Stimulated activated CD4-positive, alpha-beta T cell treated with anti-CD3 and anti-CD28 coated beads, Interleukin-4, amount 100 ng/mL, for 24 hours (primary cell): ENCODE results near the gene SORCS1.

ENCODE experiments used
- DNase-seq: peaks from one replicate; pipeline ENCODE4 v3.0.0-alpha.2; 2020

Gene SORCS1

DNA sequence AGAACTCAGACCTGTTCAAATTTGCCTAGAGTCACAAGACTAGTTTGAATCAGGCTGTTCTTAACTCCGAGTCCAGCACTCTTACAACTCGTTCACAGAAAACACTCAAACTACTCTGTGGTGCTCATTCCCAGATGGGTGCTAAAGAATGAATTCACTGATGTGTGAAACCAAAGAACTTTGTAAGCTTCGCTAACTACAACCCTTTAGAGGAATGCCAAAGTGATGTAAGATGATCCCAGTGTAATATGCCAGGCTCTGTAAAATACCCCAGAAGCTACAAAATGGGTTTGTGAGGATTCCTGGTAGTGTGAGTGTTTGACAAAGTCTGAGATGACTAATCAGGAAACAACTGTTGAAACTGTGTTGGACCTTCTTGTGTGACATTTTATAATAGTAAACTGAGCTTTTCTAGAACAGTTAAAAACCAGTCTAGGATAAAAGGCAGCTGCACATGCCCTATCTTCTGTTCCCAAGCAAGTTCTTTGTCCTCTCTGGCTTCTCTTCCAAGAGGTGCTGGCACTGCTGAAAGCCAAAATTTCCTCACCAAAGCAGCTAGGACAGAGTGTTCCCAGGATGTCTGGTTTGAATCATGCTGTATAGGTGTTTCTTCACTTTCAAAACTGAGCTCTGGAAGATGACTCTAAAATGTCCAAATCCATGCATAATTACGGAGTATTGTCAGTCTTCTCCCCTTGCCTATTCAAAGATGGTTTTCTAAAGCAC is 527.6 kb downstream of the SORCS1 start:
- no peak for DNase-seq

DNA sequence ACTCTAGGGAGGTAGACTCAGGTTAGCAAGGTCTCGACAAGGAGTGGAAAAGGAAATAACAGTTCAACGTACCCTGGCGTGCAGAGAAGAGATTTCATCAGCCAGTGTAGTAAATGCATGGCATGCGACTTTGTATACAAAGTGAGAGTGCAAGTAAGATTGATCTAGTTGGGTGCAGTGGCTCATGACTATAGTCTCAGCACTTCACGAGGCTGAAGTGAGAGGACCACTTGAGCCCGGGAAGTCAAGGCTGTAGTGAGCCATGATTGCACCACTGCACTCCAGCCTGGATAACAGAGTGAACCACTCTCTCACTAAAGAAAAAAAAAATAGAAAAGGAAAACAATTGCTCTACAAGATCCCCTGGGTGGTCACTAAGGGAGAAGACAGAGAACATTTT is 528.6 kb downstream of the SORCS1 start:
- no peak for DNase-seq

DNA sequence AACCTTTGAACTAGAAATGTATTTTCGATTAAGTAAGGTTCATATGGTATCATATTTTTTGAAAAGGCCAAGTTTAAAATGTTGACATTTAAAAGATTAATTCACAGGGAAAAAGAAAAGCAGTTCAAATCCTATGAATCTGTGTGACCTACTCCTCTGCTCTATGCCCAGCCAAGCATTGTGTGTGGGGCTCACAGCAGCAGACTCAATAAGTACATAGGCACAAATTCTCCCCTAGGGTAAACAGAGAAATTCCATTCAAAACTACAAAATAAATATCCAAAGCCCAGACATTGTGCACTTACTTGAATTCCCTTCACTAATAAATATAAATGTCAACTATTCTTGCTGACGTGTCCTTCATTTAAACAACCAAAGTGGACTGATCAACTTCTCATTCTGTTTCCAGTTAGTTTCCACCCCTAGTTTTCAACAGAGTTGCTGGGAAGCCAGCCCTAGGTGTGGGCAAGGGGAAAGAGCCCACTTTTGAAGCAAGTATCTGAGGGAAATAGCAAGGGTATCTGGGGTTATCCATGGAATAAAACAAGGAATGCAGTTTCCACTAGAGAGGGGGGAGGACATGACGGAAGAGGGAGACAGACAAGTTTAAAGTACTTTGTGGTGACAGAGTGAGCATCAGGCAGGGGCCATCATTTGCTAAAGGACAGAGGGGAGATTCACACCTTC is 533.3 kb downstream of the SORCS1 start:
- DNase-seq, result no peak

DNA sequence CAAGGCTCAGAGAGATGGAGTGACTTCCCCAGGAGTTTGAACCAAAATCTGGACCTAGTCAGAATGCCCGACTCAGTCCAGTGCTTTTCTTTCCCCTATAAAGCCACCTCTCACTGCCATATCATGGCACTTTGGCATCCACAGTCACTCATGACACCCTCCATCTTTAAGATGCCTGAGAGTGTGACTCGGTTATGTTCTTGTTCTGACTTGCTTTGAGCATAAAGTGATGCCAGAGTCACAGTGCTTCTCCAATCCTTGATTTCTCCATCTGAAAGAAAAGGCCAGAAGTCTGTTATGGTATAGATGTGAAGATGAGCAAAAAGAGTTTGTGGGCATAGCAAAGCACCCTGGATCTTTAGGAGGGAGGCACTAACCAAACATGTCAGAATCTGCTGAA is 538.1 kb downstream of the SORCS1 start:
- no peak for DNase-seq

DNA sequence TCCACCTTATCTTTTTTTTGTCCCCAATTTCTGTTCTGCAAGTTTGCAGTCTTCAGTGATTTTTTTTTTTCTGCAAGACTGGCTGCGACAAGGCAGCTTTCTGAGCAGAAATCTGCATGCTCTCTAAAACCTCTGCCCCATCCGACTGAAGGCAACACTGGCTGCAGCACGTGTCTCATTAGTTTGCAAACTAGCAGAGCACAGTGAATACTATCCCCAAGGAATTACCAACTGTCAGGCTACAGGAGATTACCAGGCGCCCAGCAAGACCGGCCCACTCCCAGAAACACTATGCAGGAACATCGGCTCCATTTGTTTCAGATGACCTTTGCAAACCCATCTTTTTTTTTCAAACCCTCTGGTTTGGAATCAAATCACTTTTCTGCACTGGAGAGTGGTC is 538.8 kb downstream of the SORCS1 start:
- DNase-seq, result no peak

DNA sequence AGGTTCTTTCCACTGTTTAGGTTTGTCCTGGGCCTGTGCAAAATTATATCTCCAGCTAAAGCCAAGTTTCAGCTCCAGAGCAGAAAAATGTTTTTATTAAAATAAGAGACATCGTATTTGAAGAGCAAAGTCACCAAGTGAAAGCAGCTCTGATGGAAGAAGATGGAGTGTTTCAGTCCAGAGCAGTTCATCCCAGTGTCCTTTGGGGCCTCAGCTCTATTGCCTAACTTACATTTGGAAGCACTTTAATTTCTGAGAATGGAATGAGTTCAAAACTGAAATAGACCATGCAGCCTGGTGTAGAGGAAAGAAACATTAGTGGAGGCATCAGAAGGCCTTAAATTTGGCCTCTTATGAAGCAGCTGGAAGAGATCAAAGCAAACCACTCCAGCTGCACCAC is 545.2 kb downstream of the SORCS1 start:
- no peak for DNase-seq

DNA sequence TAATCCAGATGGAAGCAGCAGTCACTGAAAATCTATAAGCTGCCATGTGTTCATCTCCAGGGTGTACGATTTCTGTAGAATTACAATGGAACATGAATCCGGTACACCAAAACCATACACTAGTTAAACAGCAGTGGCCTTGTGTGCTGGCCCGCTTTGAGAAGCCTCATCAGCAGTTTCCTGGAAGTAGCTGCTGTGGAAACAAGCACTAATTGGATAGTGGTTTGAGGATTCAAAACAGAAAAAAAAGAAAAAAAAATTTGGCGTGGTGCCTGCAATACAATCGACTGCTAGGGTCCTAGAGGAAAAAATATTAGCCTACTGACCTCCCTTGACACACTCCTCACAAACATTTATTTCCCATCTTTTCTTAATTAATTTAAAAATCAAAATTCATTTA is 545.9 kb downstream of the SORCS1 start:
- no peak for DNase-seq

DNA sequence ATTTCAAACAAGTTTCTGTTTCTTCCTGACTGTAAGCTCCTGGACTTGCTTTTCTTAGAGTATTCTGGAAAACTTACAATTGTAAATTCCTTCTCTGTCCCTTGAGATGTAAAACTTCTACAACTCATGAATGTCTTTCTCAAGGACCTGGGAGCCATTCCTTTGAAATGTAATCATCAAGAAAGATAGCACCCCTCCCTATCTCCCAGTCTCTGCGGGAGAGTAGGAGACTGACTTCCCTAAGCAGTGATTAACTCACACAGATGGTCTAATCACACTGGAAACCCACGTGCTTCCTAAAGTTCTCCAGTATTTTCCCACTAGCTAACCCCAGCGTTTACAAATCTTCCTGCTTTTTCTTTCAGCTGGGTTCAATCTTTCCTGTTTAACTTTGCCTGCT is 549.4 kb downstream of the SORCS1 start:
- DNase-seq, result no peak

DNA sequence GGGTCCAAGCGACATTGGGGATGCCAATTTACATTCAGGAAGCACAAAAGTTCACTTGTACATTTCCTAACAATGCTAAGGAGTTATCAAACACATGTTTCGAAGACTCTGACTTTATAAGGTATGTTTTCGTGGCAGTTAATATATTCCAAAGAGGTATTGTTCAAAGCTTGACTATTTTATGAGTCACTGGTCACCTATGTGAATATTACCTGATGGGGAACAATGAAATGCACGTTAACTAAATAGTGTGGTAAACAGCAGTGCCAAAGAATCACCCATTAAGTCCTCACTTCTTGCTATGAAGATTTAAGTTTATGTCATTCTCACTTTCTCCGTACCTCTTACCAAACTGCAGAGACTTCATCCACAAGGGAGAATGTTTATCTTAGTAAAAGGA is 550.2 kb downstream of the SORCS1 start:
- DNase-seq, result no peak

DNA sequence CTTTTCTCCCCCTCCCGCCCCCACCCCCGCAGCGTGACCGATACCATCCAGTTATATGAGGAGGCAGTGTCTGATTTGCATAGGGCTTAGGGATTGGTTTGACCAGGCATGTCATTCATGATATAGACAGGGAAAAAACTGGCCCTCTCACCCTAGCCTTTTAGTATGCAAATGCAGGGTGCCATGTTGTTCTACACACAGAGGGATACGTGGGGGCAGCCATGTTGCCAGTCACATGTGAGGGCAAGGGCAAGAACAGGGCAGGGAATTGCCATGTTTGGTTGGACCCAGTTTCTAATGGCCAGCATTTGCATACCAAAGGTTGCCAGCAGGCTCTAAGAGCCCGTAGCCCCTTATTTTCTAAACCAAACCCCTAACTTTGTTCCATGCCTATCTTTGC is 552.1 kb downstream of the SORCS1 start:
- no peak for DNase-seq

DNA sequence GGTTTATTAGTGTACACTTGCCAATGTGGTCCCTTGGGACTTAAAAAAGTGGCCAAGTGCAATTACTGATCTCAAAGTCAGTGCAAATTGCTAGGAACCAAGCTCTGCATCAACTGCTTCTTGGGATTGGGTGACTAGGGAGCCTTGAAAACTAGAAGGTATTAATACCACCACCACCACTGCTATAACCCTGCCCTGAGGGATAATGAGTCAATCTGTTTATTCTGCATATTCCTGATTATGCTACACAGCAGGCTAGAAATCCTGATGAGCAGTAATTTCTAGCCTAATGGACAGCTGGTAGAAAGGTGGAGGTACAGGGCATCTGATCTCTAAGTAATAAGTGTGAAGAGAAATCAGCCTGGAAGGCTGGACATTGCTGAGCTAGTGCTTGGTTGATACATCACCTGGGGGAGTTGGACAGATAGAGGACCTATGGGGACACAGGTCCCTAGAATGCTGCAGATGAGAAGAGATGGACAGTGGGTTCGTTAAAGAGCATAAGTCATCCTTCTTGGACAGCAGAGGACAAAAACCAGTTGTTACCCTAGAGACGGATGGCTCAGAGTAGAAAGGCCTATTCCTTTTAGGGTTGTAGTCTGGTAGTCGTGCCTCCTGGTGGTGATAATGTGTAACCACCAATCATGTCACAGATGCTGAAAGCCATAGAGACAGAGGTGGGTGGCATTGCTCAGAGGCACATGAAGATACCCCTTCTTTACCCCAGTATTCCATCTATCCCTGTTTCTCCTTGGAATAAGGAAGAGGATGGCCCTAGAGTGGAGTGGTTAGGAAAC is 554.8 kb downstream of the SORCS1 start:
- no peak for DNase-seq

DNA sequence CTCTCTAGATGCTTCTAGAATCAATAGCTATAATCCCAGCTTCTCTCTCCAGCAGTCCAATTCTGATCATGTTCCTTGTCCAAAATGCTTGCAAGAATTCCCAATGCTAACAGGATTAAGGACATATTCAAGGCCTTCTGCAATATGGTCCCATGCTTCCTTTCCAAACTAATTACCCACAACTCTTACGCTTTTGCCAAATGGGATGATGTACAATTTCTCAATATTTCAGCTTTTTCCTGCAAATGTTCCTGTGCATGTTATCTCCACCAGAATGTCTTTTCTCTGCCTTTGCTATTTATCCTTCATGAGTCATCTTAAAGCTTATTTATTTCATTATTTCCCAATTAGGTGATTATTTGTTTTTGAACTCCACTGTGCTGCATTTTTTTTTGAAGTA is 556.4 kb downstream of the SORCS1 start:
- no peak for DNase-seq

DNA sequence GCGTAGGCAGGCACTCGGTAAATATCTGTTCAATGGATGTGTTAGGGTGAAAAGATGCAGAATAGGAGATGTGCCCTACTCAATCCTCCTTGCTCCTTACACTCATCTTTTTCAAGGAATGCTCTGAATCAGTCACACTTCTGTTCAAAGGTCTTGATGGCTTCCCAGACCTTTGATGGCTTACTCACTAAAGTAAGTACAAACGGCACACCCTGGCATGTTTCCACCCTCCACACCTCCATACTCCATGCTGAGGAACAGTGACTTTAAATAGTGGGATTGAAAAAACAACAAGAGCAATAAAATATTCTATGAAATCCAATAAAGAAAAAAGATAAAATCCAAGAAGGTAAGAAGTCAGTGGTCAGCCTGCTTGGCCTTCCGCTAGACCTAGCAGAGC is 569.2 kb downstream of the SORCS1 start:
- DNase-seq, result no peak

DNA sequence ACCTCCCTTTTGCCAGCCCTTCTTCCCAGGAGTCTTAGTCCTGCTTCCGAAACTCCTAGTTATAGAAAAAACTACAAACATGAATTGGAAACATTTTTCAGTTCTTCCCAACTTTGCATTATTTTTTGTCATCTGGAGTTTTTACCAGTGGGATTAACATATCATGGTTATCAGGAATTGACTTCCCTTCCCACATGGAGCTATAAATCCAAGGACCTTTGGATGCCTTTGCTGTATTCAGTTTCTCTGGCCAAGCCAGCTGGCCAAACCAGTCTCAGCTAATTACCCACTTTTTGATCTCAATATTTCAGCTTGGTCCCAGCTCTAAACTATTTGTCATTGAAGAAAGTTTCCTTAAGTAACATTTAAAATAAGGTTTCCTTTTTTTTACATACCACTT is 570.6 kb downstream of the SORCS1 start:
- no peak for DNase-seq

DNA sequence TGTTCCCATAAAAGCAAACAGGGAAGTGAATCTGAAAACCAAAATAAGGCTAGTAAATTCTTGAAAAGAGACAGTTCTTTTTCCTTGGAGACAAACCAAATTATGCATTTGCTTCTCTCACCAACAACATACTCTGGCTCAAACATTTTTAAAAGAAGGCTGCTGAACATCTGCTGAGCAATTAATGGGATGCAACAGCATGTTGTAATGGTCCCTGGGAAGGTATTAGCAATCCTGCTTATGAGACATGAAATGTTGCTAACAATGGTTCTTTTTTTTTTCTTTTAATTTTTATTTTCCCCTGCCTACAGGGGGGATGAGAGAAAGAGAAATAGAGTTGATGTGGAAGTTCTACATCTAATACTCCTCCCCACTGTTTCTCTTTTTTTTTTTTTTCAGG is 572.1 kb downstream of the SORCS1 start:
- DNase-seq, result no peak

DNA sequence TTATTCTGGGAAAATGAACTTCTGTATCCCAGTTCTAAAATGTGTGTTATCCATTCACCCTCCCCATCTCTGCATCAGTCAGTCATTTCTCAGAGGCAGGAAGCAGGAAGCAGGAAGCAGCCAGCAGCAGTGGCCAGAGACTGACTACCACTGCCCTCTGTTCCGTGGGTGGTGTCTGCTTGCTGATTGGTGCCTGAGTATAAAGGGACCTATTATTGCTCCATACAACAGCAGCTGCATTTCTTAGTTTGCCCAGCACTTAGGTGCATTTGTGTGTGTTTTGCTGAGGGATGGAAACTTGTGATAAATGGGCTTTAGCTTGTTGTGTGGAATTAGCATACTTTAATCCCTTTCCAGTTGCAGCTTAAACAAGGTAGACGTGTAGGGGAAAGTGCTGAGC is 582.2 kb downstream of the SORCS1 start:
- DNase-seq, result no peak

DNA sequence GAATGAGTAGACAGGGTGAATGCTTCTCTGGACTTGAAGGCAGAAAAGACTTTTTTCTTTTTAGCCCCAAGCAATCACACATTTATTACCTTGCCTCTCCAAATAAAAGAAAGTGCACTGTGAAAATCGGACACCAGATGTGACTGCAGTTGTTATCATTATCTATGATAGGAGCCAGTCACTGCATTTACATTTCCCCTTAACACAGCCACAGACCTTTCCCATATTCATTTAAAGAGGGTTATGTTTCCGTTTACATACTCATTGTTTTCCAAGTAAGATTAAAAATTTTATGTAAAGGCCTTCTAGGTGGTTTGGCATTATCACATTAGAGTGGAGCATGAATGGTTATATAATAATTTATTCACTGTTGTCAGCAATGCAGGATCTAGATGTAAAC is 586.8 kb downstream of the SORCS1 start:
- no peak for DNase-seq

DNA sequence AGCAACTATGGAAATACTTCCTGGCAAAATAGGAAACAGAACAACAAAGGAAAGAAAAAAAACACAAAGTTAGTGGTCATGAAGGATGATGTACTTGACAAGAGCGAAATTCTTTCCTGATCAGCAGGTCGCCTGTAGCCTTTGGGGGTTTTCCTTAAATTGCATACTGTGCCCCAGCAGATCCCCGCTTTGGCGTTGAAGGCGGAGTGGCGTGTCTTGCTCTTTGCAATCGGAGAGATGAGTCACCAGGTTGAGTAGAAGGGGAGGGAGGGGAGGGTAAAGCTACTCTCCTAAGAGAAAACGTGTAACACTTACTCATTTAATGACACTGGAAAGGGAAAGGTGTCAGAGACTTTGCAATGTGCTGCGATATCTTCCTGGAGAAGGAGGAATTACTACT is 587.2 kb downstream of the SORCS1 start:
- no peak for DNase-seq

DNA sequence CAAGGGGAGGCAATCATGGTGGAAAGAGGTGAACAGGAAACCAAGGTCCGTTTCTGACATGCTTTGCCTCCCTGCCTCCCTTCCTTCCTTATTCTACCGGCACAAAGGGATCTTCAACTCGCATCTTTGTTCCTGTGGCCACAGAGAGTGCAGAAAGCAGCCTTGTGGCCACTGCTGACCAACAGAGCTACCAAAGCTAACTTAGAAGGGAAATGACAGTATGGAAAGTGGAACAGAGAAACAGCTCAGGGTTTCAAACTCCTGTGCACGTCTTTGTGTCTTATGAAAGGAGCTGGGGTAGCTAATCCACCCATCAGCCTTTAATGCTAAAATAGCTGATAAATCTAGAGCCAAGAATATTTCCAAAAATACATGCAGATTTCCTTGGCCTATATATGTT is 588.0 kb downstream of the SORCS1 start:
- DNase-seq, result no peak

DNA sequence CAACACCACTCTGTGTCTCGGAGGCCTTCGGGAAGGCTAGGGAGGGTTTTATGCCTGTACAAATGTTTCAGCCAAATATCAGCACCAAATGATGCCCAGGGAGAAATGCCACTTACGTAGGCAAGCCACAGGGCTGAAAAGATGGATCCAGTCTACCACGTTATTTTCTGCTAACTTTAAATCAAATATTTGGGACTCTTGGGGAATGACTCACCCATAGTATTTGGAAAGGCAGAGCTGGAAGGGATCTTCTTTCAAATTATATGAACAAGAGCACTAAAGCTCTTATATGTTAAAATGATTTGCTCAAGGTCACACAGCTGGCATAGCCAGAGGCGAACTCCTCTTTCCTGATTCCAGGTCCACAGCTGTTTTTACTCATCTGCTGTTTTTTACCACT is 591.4 kb downstream of the SORCS1 start:
- no peak for DNase-seq

DNA sequence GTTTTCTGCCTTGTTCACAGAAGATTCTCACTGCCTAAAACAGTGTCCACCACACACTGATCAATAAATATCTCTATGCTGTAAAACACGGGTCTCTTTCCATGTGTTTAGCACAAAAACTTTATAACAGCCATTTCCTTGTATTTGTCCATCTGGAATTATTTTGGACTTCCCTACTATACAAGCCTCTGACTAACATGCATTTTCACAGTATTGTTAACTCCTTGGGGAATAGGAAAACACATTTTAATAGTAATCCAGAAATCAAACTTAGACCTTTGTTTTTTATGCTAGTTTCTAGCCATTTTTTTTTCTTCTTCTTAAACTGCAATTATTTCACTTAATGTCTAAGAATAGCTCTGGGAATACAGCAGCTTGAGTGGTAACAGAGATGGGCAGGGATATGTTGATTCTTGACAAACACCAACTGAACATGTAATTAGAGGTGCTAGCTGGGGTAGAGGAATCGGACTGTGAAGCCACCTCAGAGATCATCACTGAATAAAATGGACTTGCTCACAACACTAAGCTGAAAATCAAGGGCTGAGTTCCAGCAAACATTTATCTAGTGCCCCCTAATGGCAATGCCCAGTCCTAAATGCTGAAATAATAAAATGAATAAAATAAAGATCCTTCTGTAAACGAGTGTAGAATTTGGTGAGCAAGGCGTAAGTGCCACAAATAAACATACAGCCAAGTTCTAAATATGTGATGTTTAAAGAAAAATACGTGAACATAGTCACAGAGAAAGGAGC is 593.1 kb downstream of the SORCS1 start:
- DNase-seq, result no peak

DNA sequence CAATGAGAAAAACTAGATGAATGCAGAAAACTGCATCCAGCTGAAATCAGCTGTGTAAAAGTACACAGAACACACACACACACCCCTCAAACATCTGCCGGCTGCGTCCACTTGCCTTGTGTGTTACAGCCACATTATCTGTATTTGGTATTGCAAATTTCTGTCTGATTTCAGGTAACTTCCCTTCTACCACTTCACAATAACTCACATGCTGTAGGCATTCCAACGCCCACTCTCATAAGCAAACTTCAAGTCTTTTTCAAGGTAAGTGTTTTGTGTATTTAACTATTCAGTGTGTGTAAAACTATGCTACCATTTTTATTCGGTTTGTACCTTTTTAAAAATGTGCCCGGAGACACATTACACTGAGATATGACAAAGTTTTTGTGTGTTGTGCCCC is 594.2 kb downstream of the SORCS1 start:
- DNase-seq, result no peak

DNA sequence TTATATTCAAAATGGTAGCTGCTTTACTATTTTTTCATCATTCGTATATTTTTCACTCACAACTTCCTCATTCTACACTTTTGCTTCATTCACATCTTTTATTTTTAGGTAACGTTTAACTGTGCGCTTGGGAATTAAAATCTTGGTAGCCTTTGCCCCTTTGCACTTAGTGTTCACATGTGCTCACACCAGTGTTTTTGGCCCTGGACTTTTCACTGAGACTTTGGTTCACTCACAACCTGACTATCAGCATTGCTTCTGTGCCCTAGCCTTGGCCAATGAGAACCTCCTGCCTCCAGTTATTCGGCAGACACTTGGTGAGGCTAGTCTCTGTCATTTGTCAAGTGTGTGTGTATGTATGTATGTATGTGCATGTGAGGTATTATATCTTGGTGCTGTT is 596.9 kb downstream of the SORCS1 start:
- DNase-seq, result no peak
